Neural progenitor cell (in vitro differentiated cells): ENCODE data around the gene PREX1. TPM values are rescaled to one million over a fixed set of nuclear protein-coding genes. Genes with fewer than 3 reads are reported as not detected.

Experiments used
- DNase-seq: peaks from one replicate; pipeline ENCODE4 v3.0.0-alpha.2; 2016; ENCODE audit warnings: low spot score
- H2AFZ ChIP-seq: fragments of 200-600 bp; sonication (generic); replicated peaks from 2 replicates; pipeline ENCODE4 v1.6.1; 2016; ENCODE audit warnings: antibody characterized with exemption
- H3F3A ChIP-seq: fragments of 200-600 bp; sonication (generic); 2 replicates; pipeline ENCODE4 v1.6.1; 2016; ENCODE audit warnings: antibody characterized with exemption, low read depth
- H3K27ac ChIP-seq: fragments of 200-600 bp; sonication (generic); 2 replicates; pipeline ENCODE4 v1.5.1; 2016; ENCODE audit warnings: mild to moderate bottlenecking
- H3K27me3 ChIP-seq: fragments of 200-600 bp; sonication (generic); 2 replicates; pipeline ENCODE4 v1.6.1; 2016; ENCODE audit warnings: mild to moderate bottlenecking, moderate library complexity
- H3K36me3 ChIP-seq: fragments of 200-600 bp; sonication (generic); 2 replicates; pipeline ENCODE4 v1.5.1; 2016
- H3K4me1 ChIP-seq: fragments of 200-600 bp; sonication (generic); 2 replicates; pipeline ENCODE4 v1.6.1; 2016; ENCODE audit warnings: mixed run types
- H3K4me2 ChIP-seq: fragments of 200-600 bp; sonication (generic); 2 replicates; pipeline ENCODE4 v1.6.1; 2016
- H3K4me3 ChIP-seq: fragments of 200-600 bp; sonication (generic); 2 replicates; pipeline ENCODE4 v1.5.1; 2016
- H3K79me2 ChIP-seq: fragments of 200-600 bp; sonication (generic); 2 replicates; pipeline ENCODE4 v1.6.1; 2016; ENCODE audit warnings: low read depth
- H3K9ac ChIP-seq: fragments of 200-600 bp; sonication (generic); 2 replicates; pipeline ENCODE4 v1.6.1; 2016
- H3K9me3 ChIP-seq: fragments of 200-600 bp; sonication (generic); 2 replicates; pipeline ENCODE4 v1.5.1; 2016; ENCODE audit warnings: low read depth
- H4K20me1 ChIP-seq: fragments of 200-600 bp; sonication (generic); 2 replicates; pipeline ENCODE4 v1.6.1; 2016; ENCODE audit warnings: low read depth
- H3K27ac Mint-ChIP-seq: 3 replicates; pipeline ENCODE4 v1.8.0; 2021; ENCODE audit warnings: mixed read lengths
- H3K27me3 Mint-ChIP-seq: 2 replicates; pipeline ENCODE4 v1.8.0; 2022; ENCODE audit warnings: low read depth, mild to moderate bottlenecking, inconsistent platforms, moderate library complexity, mixed read lengths; ENCODE audit not compliant: insufficient read depth
- H3K36me3 Mint-ChIP-seq: 3 replicates; pipeline ENCODE4 v1.8.0; 2021; ENCODE audit warnings: mixed read lengths
- H3K4me1 Mint-ChIP-seq: 3 replicates; pipeline ENCODE4 v1.8.0; 2021; ENCODE audit warnings: mixed read lengths
- H3K4me3 Mint-ChIP-seq: 3 replicates; pipeline ENCODE4 v1.8.0; 2021; ENCODE audit warnings: mild to moderate bottlenecking, moderate library complexity, mixed read lengths
- H3K9me3 Mint-ChIP-seq: 3 replicates; pipeline ENCODE4 v1.8.0; 2020; ENCODE audit warnings: mixed read lengths
- CTCF ChIP-seq: fragments of 200-600 bp; sonication (generic); IDR thresholded peaks from 2 replicates; pipeline ENCODE4 v1.5.1; 2017; ENCODE audit warnings: antibody characterized with exemption, mild to moderate bottlenecking
- EZH2 ChIP-seq: fragments of 200-600 bp; sonication (generic); IDR thresholded peaks from 2 replicates; pipeline ENCODE4 v1.6.1; 2017; ENCODE audit warnings: antibody characterized with exemption, mild to moderate bottlenecking, moderate library complexity
- EZH2phosphoT487 ChIP-seq: fragments of 200-600 bp; sonication (generic); IDR thresholded peaks from 2 replicates; pipeline ENCODE4 v1.6.1; 2017; ENCODE audit warnings: antibody characterized with exemption
- total RNA-seq: library from RNA; depleted of rRNA; stranded (reverse); fragments of >200 nt; gene quantifications from 2 replicates; pipeline ENCODE4 v1.2.3, GENCODE V29; 2015; ENCODE audit warnings: low replicate concordance

PREX1 gene
- total RNA-seq, 1 donor from 2014 or later = 4.5 TPM

GRCh38 chr20:48597521-48598302, 230.1 kb downstream of the PREX1 start:
- DNase-seq = no peak
- Mint-ChIP-seq H3K4me3 (no peak overlapping the region), H3K9me3 (peaks cover 5% of the 10 kb centered on the region), H3K27ac (peak overlapping the region; percentile 86), H3K4me1 (peaks cover 11% of the 10 kb centered on the region), H3K36me3 (no peaks in the 10 kb centered on the region), H3K27me3 (peaks cover 16% of the 10 kb centered on the region)
- H3K27me3 ChIP-seq = no peaks in the 10 kb centered on the region
- H3K4me1 ChIP-seq = no peaks in the 10 kb centered on the region
- no peaks in the 10 kb centered on the region for H3K36me3 ChIP-seq
- H3K4me3 ChIP-seq = no peak overlapping the region
- no peak for TF ChIP-seq EZH2phosphoT487
- no peak for TF ChIP-seq CTCF
- no peak for TF ChIP-seq EZH2
- H2AFZ ChIP-seq = no peak overlapping the region
- H3K4me2 ChIP-seq = no peak overlapping the region
- H3K9me3 ChIP-seq = no peaks in the 10 kb centered on the region
- H3K9ac ChIP-seq = no peak overlapping the region
- H3F3A ChIP-seq = no peaks in the 10 kb centered on the region
- no peaks in the 10 kb centered on the region for H3K79me2 ChIP-seq
- no peak overlapping the region for H3K27ac ChIP-seq
- H4K20me1 ChIP-seq = no peaks in the 10 kb centered on the region

GRCh38 chr20:48596334-48596898, 231.4 kb downstream of the PREX1 start:
- TF ChIP-seq CTCF (no peak), EZH2phosphoT487 (no peak), EZH2 (no peak)
- DNase-seq = no peak
- Mint-ChIP-seq H3K27me3 (peaks cover 10% of the 10 kb centered on the region), H3K27ac (no peak overlapping the region), H3K4me1 (peaks cover 10% of the 10 kb centered on the region), H3K4me3 (peak overlapping the region; percentile 17), H3K9me3 (no peaks in the 10 kb centered on the region), H3K36me3 (no peaks in the 10 kb centered on the region)
- no peaks in the 10 kb centered on the region for H3K9me3 ChIP-seq
- H3K27me3 ChIP-seq = no peaks in the 10 kb centered on the region
- no peaks in the 10 kb centered on the region for H4K20me1 ChIP-seq
- no peak overlapping the region for H3K9ac ChIP-seq
- H3F3A ChIP-seq = no peaks in the 10 kb centered on the region
- no peaks in the 10 kb centered on the region for H3K79me2 ChIP-seq
- no peak overlapping the region for H3K4me2 ChIP-seq
- no peaks in the 10 kb centered on the region for H3K36me3 ChIP-seq
- no peak overlapping the region for H2AFZ ChIP-seq
- no peak overlapping the region for H3K27ac ChIP-seq
- H3K4me1 ChIP-seq = no peaks in the 10 kb centered on the region
- no peak overlapping the region for H3K4me3 ChIP-seq

GRCh38 chr20:48595495-48596333, 232.1 kb downstream of the PREX1 start:
- no peaks in the 10 kb centered on the region for H3K4me1 ChIP-seq
- H3K27ac ChIP-seq = no peak overlapping the region
- no peaks in the 10 kb centered on the region for H3K9me3 ChIP-seq
- H3K4me2 ChIP-seq = no peak overlapping the region
- H3K27ac Mint-ChIP-seq = no peak overlapping the region
- no peaks in the 10 kb centered on the region for H3K36me3 Mint-ChIP-seq
- H3F3A ChIP-seq = no peaks in the 10 kb centered on the region
- H3K9me3 Mint-ChIP-seq = no peaks in the 10 kb centered on the region
- no peak for DNase-seq
- H3K79me2 ChIP-seq = no peaks in the 10 kb centered on the region
- no peaks in the 10 kb centered on the region for H4K20me1 ChIP-seq
- peaks cover 5% of the 10 kb centered on the region for H3K27me3 Mint-ChIP-seq
- H3K4me3 Mint-ChIP-seq = peak overlapping the region; percentile 17
- H3K9ac ChIP-seq = no peak overlapping the region
- H3K4me3 ChIP-seq = no peak overlapping the region
- TF ChIP-seq EZH2 = no peak
- no peak for TF ChIP-seq EZH2phosphoT487
- no peak for TF ChIP-seq CTCF
- no peaks in the 10 kb centered on the region for H3K27me3 ChIP-seq
- H2AFZ ChIP-seq = no peak overlapping the region
- peaks cover 8% of the 10 kb centered on the region for H3K4me1 Mint-ChIP-seq
- H3K36me3 ChIP-seq = no peaks in the 10 kb centered on the region
